Lung (tissue), 12 donors: ENCODE data around the gene FAM124A. TPM values are rescaled to one million over a fixed set of nuclear protein-coding genes. Genes with fewer than 3 reads are reported as not detected.
"Not testable (repeated sequence)": the region's sequence is repeated elsewhere in the genome, so short reads cannot be mapped to it uniquely, and the experiment has no call there.

Experiments
- ATAC-seq: fragments of 200-7000 bp; cut with Tn5 transposase; one replicate; pipeline ENCODE4 v1.9.1; 2020; ENCODE audit warnings: moderate number of reproducible peaks; ENCODE audit not compliant: insufficient read depth, low FRiP score
- DNase-seq, 3 donors: peaks; one replicate each; pipeline ENCODE4 v3.0.0-alpha.2; 2013 to 2017
- H3K27ac ChIP-seq, 2 donors: one replicate each; pipeline ENCODE4 v1.5.1; 2013; ENCODE audit warnings: mild to moderate bottlenecking in 2 of 2, moderate library complexity in 2 of 2, control low read depth in 1 of 2, inconsistent platforms in 1 of 2, low read depth in 1 of 2, low read length in 1 of 2
- H3K27me3 ChIP-seq, 3 donors: one replicate each; pipeline ENCODE4 v1.5.1; 2013; ENCODE audit warnings: low read length in 2 of 3; ENCODE audit not compliant: control insufficient read depth in 3 of 3, insufficient read depth in 3 of 3
- H3K36me3 ChIP-seq, 4 donors: one replicate each; pipeline ENCODE4 v1.5.1; 2013; ENCODE audit warnings: low read length in 4 of 4, mild to moderate bottlenecking in 1 of 4, moderate library complexity in 1 of 4; ENCODE audit not compliant: control insufficient read depth in 4 of 4, insufficient read depth in 4 of 4
- H3K4me1 ChIP-seq, 5 donors: one replicate each; pipeline ENCODE4 v1.5.1; 2013; ENCODE audit warnings: low read length in 5 of 5, mild to moderate bottlenecking in 2 of 5, moderate library complexity in 1 of 5; ENCODE audit not compliant: control insufficient read depth in 5 of 5, insufficient read depth in 5 of 5
- H3K4me3 ChIP-seq: one replicate; pipeline ENCODE4 v1.5.1; 2013; ENCODE audit warnings: mild to moderate bottlenecking, control low read depth, moderate library complexity
- H3K9ac ChIP-seq, 2 donors: one replicate each; pipeline ENCODE4 v1.5.1; 2013; ENCODE audit warnings: low read length in 2 of 2, control low read depth in 1 of 2; ENCODE audit not compliant: insufficient read depth in 1 of 2
- H3K9me3 ChIP-seq, 4 donors: one replicate each; pipeline ENCODE4 v1.5.1; 2013; ENCODE audit warnings: low read length in 3 of 4, mild to moderate bottlenecking in 1 of 4, moderate library complexity in 1 of 4; ENCODE audit not compliant: control insufficient read depth in 4 of 4, insufficient read depth in 3 of 4
- CTCF ChIP-seq: IDR thresholded peaks from 2 replicates; pipeline ENCODE4 v1.5.1; 2012; ENCODE audit warnings: mild to moderate bottlenecking; ENCODE audit errors: control extremely low read depth, extremely low read depth
- WGBS, 2 donors: extraction: QIAGEN DNeasy Blood & Tissue Kit; methylation state at CpG; one replicate each; pipeline ENCODE4 v1.1.7; 2013; 5-methylcytosine and 5-hydroxymethylcytosine counted together
- polyA plus RNA-seq, 2 donors: library from polyadenylated mRNA; stranded (reverse); fragments of 200-250 nt; gene quantifications; one replicate each; pipeline ENCODE4 v1.2.1, GENCODE V29; 2013
- total RNA-seq, 2 donors: library from RNA; depleted of rRNA in 1 of 2; stranded (reverse); fragments of >200 nt in 1 of 2; gene quantifications; one replicate each; pipeline ENCODE4 v1.2.1, GENCODE V29; 2014 to 2021
- donor health status: control.
- donor health status: control.
- donor health status: Bipolar disorder and iron deficiency.
- donor health status: healthy.
- donor health status: DM: yes; HTN: yes; CAD: no.

FAM124A gene
- total and polyA plus RNA-seq, 4 donors = 0.87 to 2.9 (median 1.7) TPM

DNA sequence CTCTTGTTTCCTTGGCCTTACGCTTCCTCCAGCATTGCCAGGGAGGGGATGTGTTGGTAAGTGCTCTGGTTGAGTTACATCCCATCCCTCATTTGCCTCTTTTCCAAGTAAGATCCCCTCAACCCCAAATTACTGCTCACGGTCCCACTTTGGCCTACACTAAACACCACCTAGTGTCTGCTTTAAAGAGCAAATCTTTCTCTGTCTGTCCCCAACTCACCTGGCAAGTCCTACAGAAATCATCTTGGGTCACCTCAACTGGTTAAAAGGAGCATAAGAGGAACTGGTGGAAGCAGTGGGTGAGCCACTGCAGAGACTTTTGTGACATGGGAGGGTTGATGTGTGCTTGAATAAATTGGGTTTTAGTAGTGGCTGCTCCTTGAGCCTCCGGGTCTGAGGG, 62.1 kb downstream of the FAM124A start:
- 92 to 94% methylated on average over 3 of the region's 3 CpGs for WGBS, 2 donors
- Histone ChIP-seq H3K9ac (no peak overlapping the region), H3K9me3 (no peaks in the 10 kb centered on the region), H3K27ac (no peak overlapping the region), H3K27me3 (no peaks in the 10 kb centered on the region), H3K36me3 (peaks cover 0 to 5% (median 2%) of the 10 kb centered on the region in 4 donors), H3K4me3 (no peak overlapping the region), H3K4me1 (peaks cover 0 to 6% (median 0%) of the 10 kb centered on the region in 5 donors)
- no peak for DNase-seq
- no peak for TF ChIP-seq CTCF
- no peak for ATAC-seq

- H3K9me3 ChIP-seq = no peaks in the 10 kb centered on the region
- TF ChIP-seq CTCF = peak; percentile 76
- ATAC-seq (peak; percentile 85), DNase-seq (peak; percentile 78 to 83 (median 81))
- H3K27me3 ChIP-seq = no peaks in the 10 kb centered on the region
- H3K36me3 ChIP-seq = no peaks in the 10 kb centered on the region
- H3K9ac ChIP-seq = no peak overlapping the region
- WGBS, 2 donors = 43 to 47% methylated on average over 13 of the region's 13 CpGs
- peaks cover 0 to 6% (median 0%) of the 10 kb centered on the region in 5 donors for H3K4me1 ChIP-seq
- H3K27ac ChIP-seq = no peak overlapping the region
- no peak overlapping the region for H3K4me3 ChIP-seq
These were observed 64.2 kb downstream of the FAM124A start for GRCh38 chr13:51286135-51287002.

DNA sequence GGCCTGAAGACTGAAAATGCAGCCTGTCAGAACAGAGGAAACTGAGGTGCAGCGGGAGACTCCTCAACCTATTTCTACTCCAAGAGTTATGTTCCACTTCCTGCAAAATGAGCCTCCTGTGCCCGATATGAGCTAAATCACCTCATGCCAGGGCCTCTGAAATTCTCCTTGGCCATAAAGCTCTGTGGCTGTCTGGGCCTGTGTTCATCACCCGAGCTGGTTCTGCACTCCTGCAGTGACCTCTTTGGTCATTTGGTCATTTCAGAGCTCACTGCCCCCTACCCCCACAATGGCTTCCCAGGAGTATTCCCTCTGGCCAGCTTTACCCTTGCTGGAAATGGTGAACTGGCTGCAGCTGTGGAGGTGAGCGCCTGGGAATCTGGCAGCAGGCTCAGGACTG, 65.6 kb downstream of the FAM124A start:
- Histone ChIP-seq H3K27ac (no peak overlapping the region), H3K4me3 (no peak overlapping the region), H3K9ac (no peak overlapping the region), H3K27me3 (no peaks in the 10 kb centered on the region), H3K4me1 (peaks cover 2 to 14% (median 6%) of the 10 kb centered on the region in 5 donors), H3K9me3 (no peaks in the 10 kb centered on the region), H3K36me3 (no peaks in the 10 kb centered on the region)
- DNase-seq (no peak), ATAC-seq (no peak)
- no peak for TF ChIP-seq CTCF
- 90 to 93% methylated on average over 4 of the region's 4 CpGs for WGBS, 2 donors

- H3K4me3 ChIP-seq, ATAC-seq, DNase-seq, H3K27ac ChIP-seq, H3K27me3 ChIP-seq, H3K9ac ChIP-seq, H3K9me3 ChIP-seq, H3K36me3 ChIP-seq: not testable (repeated sequence)
- peaks cover 2 to 14% (median 6%) of the 10 kb centered on the region in 5 donors for H3K4me1 ChIP-seq
- 59 to 89% methylated on average over 1 of the region's 1 CpG for WGBS, 2 donors
These were observed 66.1 kb downstream of the FAM124A start for GRCh38 chr13:51288254-51288653.
